Breast epithelium (tissue), 4 donors: ENCODE data around the gene SUPT16H. TPM values are rescaled to one million over a fixed set of nuclear protein-coding genes. Genes with fewer than 3 reads are reported as not detected.
A peak's percentile ranks its signal among the peaks of the same experiment; 100 is the strongest.

ENCODE experiments used
- DNase-seq, 2 donors: peaks; one replicate each; pipeline ENCODE4 v3.0.0-alpha.2; 2019; ENCODE audit warnings: low spot score in 2 of 2
- H3K27ac ChIP-seq, 2 donors: fragments of 200-600 bp; sonication (generic) in 1 of 2; one replicate each; pipeline ENCODE4 v1.5.1; 2016 to 2019; ENCODE audit warnings: mild to moderate bottlenecking in 1 of 2
- H3K27me3 ChIP-seq, 2 donors: fragments of 200-600 bp; sonication (generic) in 1 of 2; one replicate each; pipeline versions ENCODE4 v1.5.1 to v1.6.0; 2017 to 2019; ENCODE audit warnings: control low read depth in 1 of 2, mild to moderate bottlenecking in 1 of 2
- H3K36me3 ChIP-seq: fragments of 200-600 bp; one replicate; pipeline ENCODE4 v1.5.1; 2019
- H3K4me1 ChIP-seq, 2 donors: fragments of 200-600 bp; sonication (generic); one replicate each; pipeline ENCODE4 v1.5.1; 2016 to 2019; ENCODE audit warnings: control low read depth in 1 of 2
- H3K4me3 ChIP-seq, 3 donors: fragments of 200-600 bp; sonication (generic); 1 replicate in 2 of 3; 2 replicates in 1 of 3; pipeline ENCODE4 v1.5.1; 2016 to 2019; ENCODE audit warnings: mild to moderate bottlenecking in 3 of 3, moderate library complexity in 2 of 3
- H3K9me3 ChIP-seq, 2 donors: fragments of 200-600 bp; sonication (generic) in 1 of 2; one replicate each; pipeline ENCODE4 v1.5.1; 2016 to 2019; ENCODE audit warnings: control low read depth in 1 of 2
- CTCF ChIP-seq, 3 donors: fragments of 450-650 bp; IDR thresholded peaks; one replicate each; pipeline ENCODE4 v1.5.1; 2016 to 2017; ENCODE audit warnings: antibody characterized with exemption in 3 of 3, mild to moderate bottlenecking in 3 of 3, moderate library complexity in 3 of 3
- POLR2A ChIP-seq: fragments of 450-650 bp; IDR thresholded peaks from one replicate; pipeline ENCODE4 v1.6.1; 2016; ENCODE audit warnings: antibody characterized with exemption, mild to moderate bottlenecking, moderate library complexity
- POLR2AphosphoS5 ChIP-seq, 3 donors: sonication (generic); formaldehyde crosslinking; IDR thresholded peaks; one replicate each; pipeline ENCODE4 v1.6.1; 2017; ENCODE audit warnings: antibody characterized with exemption in 3 of 3
- intact Hi-C: fragments of 100-400 bp; cut with DNase I; formaldehyde crosslinking; loops from one replicate; pipeline ENCODE4 v1.15.1; 2023; ENCODE audit warnings: low total_unique reads
- total RNA-seq, 3 donors: library from RNA; depleted of rRNA; stranded (reverse); fragments of >200 nt; gene quantifications; one replicate each; pipeline ENCODE4 v1.1.0, GENCODE V29; 2016

SUPT16H gene
- total RNA-seq, 3 donors from 2014 or later = 66.1 to 79.3 (median 73.1) TPM

DNA sequence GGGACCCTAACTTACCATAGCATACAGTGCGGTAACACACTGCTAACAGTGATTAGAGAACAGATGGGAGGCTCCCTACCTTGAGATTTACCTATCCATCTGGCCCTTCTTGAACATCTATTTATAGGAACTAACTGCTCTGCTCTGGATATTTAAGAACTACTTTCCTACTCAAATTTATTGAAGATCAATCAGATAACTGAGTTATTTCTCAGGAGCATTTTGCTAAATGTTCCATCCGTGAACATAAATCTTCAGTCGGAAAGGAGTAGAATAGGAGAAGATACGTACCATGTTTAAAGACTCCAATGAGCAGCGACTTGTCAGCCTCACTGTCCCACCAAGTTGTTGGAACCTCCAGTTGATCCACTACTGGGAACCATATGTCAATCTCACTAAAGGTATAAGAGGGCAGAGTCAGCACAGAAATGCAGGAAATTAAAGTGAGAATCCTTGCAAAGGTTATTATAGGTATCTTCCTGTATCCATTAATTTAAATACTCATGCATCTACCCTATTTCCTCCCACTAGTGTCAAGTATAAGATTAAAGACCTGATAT is 15.6 kb upstream of the SUPT16H start:
- H3K36me3 ChIP-seq = peaks cover 19% of the 10 kb centered on the region
- no peaks in the 10 kb centered on the region for H3K9me3 ChIP-seq
- no peaks in the 10 kb centered on the region for H3K27me3 ChIP-seq

DNA sequence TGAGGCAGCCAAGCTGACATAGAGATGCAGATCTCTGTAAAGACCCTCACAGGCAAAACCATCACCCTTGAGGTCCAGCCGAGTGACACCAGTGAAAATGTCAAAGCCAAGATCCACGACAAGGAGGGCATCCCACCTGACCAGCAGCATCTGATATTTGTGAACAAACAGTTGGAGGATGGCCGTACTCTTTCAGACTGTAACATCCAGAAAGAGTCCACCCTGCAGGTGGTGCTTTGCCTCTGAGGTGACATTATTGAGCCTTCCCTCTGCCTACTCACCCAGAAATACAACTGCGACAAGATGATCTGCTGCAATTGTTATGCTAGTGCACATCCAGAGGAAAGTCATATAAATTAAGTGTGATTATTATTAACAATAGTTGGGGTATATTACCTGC is 15.1 kb upstream of the SUPT16H start:
- Histone ChIP-seq H3K9me3 (no peaks in the 10 kb centered on the region), H3K27me3 (no peaks in the 10 kb centered on the region), H3K4me1 (no peaks in the 10 kb centered on the region), H3K4me3 (no peak overlapping the region), H3K36me3 (peaks cover 19% of the 10 kb centered on the region), H3K27ac (no peak overlapping the region)
- TF ChIP-seq POLR2AphosphoS5 (IDR thresholded peaks at IDR 0.05) (no peak), POLR2A (no peak), CTCF (IDR thresholded peaks at IDR 0.05) (no peak)
- intact Hi-C loops = no loop called here
- DNase-seq = no peak

More for the DNA sequence above, 15.6 kb upstream of the SUPT16H start:
- no peak overlapping the region for H3K27ac ChIP-seq
- H3K4me3 ChIP-seq = no peak overlapping the region
- intact Hi-C loops = no loop called here
- TF ChIP-seq CTCF (IDR thresholded peaks at IDR 0.05) = no peak
- TF ChIP-seq POLR2AphosphoS5 (IDR thresholded peaks at IDR 0.05) = no peak
- TF ChIP-seq POLR2A = no peak
- DNase-seq = no peak
- no peaks in the 10 kb centered on the region for H3K4me1 ChIP-seq

DNA sequence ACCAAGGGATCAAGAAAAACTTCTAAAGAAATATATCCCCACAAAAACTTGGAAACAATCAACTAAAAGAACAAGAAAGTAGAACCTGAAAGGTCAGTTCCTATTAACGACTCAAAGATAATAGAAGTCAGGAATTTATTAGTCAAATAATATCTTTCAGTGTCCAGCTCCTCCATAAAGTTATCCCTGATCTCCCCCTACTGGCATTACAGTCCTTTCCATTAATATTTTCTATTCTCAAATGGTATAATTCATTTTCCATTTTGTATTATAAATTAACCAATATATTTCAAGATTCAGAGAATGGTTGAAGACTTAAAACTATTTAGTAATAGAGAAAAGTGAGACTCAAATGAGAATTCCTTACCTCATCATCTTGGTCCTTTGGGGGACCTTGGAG is 11.6 kb upstream of the SUPT16H start:
- Histone ChIP-seq H3K27me3 (no peaks in the 10 kb centered on the region), H3K36me3 (peaks cover 25% of the 10 kb centered on the region), H3K4me1 (no peaks in the 10 kb centered on the region), H3K27ac (no peak overlapping the region), H3K9me3 (no peaks in the 10 kb centered on the region), H3K4me3 (no peak overlapping the region)
- intact Hi-C loops = no loop called here
- DNase-seq = no peak
- TF ChIP-seq CTCF (IDR thresholded peaks at IDR 0.05) = no peak
- no peak for TF ChIP-seq POLR2A
- TF ChIP-seq POLR2AphosphoS5 (IDR thresholded peaks at IDR 0.05) = no peak

DNA sequence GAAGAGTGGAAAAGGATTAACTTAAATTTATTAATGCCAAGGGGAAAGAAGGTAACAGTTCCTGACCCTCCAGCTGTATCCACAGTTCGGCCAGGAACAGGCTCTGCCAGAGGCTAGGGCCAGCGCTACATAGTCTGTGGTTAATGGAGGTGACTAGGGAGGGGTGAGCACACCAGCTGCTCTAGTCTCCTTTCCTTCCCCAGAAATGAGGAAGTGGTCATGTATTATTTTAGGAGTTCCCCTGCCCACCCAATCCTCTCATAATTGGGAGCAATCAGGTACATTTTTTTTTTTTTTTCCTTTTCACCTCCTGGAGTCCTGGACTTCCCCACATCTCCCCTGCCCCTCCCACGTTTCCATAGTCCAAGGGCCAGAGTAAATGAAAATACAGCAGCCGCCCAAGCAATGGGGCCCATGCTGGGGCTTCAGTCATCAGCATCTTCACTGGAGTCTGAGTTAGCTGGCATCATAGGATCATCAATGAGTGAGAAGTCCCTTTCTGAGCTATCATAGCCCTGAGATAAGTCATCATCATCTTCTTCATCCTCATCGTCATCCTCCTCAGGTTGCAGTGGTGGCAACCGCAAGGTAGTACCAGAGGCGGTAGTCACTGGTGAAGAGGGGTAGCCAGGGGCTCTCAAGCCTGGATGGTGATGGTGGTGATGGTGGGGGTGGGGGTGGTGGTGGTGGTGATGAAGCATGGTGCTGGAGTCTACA is 1.5 kb upstream of the SUPT16H start:
- intact Hi-C loops = no loop called here
- peak overlapping the region in 2 of 3 donors; percentile 62 to 71 for H3K4me3 ChIP-seq
- TF ChIP-seq POLR2AphosphoS5 (IDR thresholded peaks at IDR 0.05) (no peak), CTCF (IDR thresholded peaks at IDR 0.05) (no peak), POLR2A (no peak)

DNA sequence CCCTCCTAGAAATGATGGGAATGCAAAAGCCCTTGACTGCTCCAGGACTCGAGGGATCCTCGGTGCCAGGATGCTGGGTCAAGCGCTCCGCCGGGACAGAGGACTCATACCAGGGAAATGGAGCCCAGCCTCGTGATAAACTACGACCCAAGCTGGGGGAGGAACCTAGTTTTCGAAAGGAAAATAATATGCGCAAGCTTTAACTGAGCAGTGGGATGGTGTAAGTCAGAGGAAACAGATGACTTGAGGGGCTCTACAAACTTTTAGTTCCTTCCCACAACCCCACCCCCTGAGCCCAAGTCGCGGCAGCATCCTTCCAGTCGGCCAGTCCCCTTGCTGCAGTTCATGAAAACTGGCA is 654 bp upstream of the SUPT16H start:
- Histone ChIP-seq H3K4me1 (peaks cover 0 to 4% of the 10 kb centered on the region in 2 donors), H3K36me3 (peaks cover 4% of the 10 kb centered on the region), H3K27me3 (no peaks in the 10 kb centered on the region), H3K4me3 (peak overlapping the region; percentile 62 to 71 (median 68)), H3K27ac (peak overlapping the region; percentile 79 to 84), H3K9me3 (no peaks in the 10 kb centered on the region)
- no peak for DNase-seq
- intact Hi-C loops = no loop called here
- TF ChIP-seq POLR2A (no peak), CTCF (IDR thresholded peaks at IDR 0.05) (no peak), POLR2AphosphoS5 (IDR thresholded peaks at IDR 0.05) (no peak)

More for the DNA sequence above, 1.5 kb upstream of the SUPT16H start:
- Histone ChIP-seq H3K27ac (peak overlapping the region; percentile 79 to 84), H3K36me3 (peaks cover 4% of the 10 kb centered on the region), H3K9me3 (no peaks in the 10 kb centered on the region), H3K27me3 (no peaks in the 10 kb centered on the region), H3K4me1 (peaks cover 0 to 4% of the 10 kb centered on the region in 2 donors)
- DNase-seq = no peak
